Ammon's horn (tissue), 1 donor: ENCODE measurements around the gene ANGPTL3.
"Not testable (repeated sequence)": the region's sequence is repeated elsewhere in the genome, so short reads cannot be mapped to it uniquely, and the experiment has no call there.

Experiments used
- DNase-seq: peaks from one replicate; pipeline ENCODE4 v3.0.0-alpha.2; 2016; ENCODE audit warnings: low spot score

The ANGPTL3 gene

GRCh38 chr1:62597281-62597680 lies at the start of gene ANGPTL3:
ANGPTL3 (plus strand) TSS chr1:62597520; CDS start chr1:62597567, 47 bp downstream.
- no peak for DNase-seq

DNA sequence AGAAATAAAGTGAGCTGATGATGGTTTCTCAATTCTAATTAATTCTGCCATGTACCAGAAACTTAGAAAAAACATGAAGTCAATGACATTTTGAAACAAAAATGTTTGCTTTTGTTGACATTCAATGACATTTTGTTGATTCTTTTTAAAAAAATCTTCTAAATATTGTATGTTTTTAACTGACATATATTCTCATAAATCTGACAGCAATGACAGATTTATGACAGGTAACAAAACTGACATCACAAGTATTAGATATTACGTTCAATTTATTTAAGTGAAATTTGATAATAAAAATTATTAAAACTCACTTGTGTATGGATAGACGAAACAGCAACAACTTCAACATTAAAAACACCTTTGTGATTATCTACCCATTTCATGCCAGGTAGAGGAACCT lies 36.0 kb upstream of the ANGPTL3 start:
- DNase-seq, result no peak

DNA sequence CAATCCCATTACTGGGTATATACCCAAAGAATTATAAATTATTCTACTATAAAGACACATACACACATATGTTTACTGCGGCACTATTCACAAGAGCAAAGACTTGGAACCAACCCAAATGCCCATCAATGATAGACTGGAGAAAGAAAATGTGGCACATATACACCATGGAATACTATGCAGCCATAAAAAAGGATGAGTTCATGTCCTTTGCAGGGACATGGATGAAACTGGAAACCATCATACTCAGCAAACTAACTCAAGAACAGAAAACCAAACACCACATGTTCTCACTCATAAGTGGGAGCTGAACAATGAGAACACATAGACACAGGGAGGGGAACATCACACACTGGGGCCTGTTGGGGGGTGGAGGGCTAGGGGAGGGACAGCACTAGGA lies 30.1 kb upstream of the ANGPTL3 start:
- DNase-seq, result not testable (repeated sequence)

DNA sequence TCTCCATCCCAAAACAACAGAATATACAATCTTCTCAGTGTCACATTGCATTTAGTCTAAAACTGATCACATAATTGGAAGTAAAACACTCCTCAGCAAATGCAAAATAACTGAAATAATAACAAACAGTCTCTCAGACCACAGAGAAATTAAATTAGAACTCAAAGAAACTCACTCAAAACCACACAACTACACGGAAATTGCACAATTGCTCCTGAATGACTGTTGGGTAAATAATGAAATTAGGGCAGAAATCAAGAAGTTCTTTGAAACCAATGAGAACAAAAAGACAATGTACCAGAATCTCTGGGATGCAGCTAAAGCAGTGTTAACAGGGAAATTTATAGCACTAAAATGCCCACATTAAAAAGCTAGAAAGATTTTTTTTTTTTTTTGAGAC lies 29.4 kb upstream of the ANGPTL3 start:
- DNase-seq, result not testable (repeated sequence)

DNA sequence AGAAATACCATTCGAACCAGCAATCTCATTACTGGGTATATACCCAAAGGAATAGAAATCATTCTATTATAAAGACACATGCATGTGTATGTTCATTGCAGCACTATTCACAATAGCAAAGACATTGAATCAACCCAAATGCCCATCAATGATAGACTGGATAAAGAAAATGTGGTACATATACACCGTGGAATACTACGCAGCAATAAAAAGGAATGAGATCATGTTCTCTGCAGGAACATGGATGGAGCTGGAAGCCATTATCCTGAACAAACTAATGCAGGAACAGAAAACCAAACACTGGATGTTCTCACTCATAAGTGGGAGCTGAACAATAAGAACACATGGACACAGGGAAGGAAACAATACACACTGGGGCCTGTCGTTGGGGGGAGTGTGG lies 25.8 kb upstream of the ANGPTL3 start:
- not testable (repeated sequence) for DNase-seq

- no peak for DNase-seq
These were observed 24.8 kb upstream of the ANGPTL3 start for GRCh38 chr1:62572476-62572875.

GRCh38 chr1:62573675-62574074 lies 23.6 kb upstream of the ANGPTL3 start:
- DNase-seq, result no peak

DNA sequence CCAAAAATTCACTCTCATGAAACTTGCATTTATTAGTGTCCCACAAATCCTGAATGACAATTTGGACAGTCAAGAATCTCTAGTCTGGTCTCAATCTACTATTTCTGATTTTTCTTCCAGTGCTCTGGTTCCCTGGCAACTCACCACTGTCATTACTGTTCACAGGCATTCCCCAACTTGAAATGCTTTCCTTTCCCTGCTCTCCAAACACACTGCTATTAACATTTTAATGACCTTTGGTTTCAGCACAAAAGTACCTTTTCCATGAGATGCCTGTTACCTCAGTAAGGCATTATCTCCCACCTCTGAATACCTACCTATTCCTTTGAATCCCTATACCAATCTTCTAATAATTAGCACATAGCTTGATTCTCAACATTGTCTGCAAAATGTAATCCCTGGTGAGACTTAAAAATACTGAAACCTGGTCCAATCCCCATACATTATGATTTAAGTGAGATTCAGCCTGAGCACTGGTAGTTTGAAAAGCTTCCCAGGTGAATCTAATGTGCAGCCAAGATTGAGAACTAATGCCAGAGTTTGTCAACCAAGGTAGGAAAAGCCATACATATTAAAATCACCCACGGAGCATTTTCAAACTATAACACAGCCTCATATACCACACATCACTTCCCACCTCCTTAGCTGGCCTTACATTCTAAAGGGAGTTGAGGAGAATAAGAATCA lies 11.7 kb upstream of the ANGPTL3 start:
- DNase-seq, result peak; percentile 3

- DNase-seq, result no peak
These were observed 9.3 kb upstream of the ANGPTL3 start for GRCh38 chr1:62588000-62588399.

GRCh38 chr1:62589321-62589720 lies 8.0 kb upstream of the ANGPTL3 start:
- no peak for DNase-seq

- DNase-seq, result no peak
These were observed 6.9 kb upstream of the ANGPTL3 start for GRCh38 chr1:62590255-62590969.

GRCh38 chr1:62590970-62591368 lies 6.4 kb upstream of the ANGPTL3 start:
- DNase-seq, result no peak

DNA sequence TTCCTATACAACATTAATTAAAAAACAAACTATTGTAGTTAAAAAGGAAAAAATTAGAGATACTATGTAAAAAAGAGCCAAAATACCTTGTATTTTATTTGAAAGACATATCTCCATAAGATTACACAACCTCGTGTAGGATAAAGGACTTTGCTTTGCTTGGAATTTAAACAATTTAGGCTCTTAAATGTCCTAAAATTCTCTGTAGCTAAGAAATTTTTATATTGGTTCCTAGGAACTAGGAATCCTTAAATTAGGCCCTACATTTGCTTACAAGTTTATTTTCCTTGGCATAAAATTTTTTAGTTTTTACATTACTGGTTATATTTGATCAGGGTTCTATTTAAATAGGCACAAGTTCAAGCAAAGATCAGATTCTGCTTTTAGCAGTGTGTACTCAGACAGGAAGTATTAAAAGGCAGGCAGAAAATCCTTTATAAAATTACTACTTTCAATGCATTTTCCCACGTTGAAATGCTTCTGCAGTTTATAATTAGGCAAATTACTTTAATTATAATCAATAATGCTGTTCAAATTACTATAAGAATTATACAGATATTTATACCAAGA lies 3.4 kb upstream of the ANGPTL3 start:
- no peak for DNase-seq

- DNase-seq, result no peak
These were observed 1.7 kb upstream of the ANGPTL3 start for GRCh38 chr1:62595647-62596046.

DNA sequence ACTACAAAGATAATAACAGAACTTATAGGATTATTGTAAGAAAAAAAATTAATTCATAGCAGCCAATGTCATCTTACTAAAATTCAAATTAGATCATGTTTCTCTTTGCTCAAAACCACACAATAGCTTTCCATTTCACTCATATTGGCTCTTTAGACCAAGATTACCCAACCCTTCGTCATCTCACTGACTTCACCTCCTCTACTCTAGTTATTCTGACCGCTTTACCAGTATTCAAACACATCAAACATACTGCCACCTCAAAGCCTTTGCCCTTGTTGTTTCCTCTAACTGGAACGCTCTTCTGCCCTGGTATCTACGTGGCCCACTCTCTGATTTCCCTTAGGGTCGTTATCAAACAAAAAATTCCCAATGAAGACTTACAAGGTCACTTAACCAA lies 1.7 kb downstream of the ANGPTL3 start:
- no peak for DNase-seq

- DNase-seq, result no peak
These were observed 4.1 kb downstream of the ANGPTL3 start for GRCh38 chr1:62601457-62601856.

DNA sequence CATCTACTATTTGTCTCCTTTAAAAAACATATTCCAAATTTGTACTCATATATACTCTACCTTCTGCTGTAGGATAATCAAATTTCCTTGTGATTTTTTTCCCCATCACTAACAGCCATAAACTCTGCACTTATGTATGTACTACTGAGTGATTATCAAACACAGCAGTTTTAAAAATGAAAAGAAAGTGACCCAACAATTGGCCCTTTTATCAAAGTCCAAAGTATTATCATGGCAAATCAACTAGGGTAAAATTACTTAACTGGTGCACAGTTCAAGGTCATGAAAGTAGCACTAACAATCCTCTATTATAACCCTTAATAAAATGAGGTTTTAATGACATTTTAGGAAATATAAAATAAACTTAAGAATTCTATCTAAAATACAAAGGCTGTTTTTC lies 11.6 kb downstream of the ANGPTL3 start:
- DNase-seq, result no peak

- not testable (repeated sequence) for DNase-seq
These were observed 13.3 kb downstream of the ANGPTL3 start for GRCh38 chr1:62610588-62610987.

DNA sequence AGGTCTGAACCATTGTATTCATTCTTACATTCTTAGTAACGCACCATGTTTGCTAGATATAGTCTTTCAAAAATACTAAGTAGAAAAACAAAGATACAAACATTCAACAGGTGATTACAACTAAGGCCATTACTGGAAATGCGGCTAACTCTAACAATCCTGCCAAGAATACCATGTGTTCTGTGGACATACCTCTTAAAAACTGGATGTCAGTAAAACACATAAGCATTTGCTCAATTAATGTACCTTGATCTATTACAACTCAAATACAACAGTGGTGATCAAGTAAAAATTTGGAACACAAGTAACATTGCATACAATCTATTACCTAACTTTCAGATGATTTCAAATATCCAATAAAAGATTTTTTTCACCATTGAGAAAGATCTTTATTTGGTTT lies 15.4 kb downstream of the ANGPTL3 start:
- DNase-seq, result no peak

DNA sequence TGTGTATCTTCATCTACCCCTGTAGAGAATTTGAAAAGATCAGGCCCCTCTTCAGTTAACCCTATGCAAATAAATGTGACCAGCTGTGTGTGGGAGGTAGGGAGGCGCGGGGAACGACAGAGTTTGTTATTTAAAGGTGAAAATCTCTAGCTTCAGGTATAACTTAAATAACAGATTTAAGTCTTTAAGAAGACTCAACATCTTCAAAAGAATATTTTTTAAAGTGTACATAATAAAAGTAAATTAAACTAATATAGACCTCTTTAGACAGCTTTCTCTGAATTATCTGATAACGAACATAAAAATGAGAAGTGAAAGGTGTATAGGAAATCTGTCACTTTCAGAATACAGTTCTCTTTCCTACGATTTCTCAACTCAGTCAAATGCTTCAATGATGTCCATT lies 16.0 kb downstream of the ANGPTL3 start:
- no peak for DNase-seq

- DNase-seq, result no peak
These were observed 16.6 kb downstream of the ANGPTL3 start for GRCh38 chr1:62613890-62614289.

GRCh38 chr1:62621907-62622306 lies 24.6 kb downstream of the ANGPTL3 start:
- peak; percentile 1 for DNase-seq

DNA sequence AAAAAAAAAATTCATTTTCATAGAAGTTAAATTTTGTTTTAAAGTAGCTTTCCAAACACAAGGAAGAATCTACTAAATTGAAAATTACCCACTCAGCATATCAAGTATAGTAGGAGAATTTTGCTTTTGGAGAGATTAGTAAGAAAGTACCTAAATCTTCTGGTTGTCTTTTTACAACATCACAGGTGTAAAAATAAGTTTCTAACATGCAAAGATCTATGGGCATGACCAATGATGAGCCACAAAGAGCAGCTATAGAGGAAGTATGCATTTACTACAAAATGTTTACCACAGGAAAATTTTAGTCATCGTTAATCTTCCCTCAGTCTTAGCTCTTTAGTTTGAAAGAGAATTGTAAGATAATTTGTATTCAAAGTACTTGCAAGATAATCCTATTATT lies 28.1 kb downstream of the ANGPTL3 start:
- DNase-seq, result no peak
